HepG2 (cell line): ENCODE results near the gene BMP2K. TPM values are rescaled to one million over a fixed set of nuclear protein-coding genes. Genes with fewer than 3 reads are reported as not detected.

Experiments used
- ATRX ChIP-seq: sonication (generic); formaldehyde crosslinking; IDR thresholded peaks from 2 replicates; pipeline ENCODE4 v1.4.0; 2020; ENCODE audit warnings: missing genetic modification reagents, borderline replicate concordance
- DNMT3B ChIP-seq: conservative IDR thresholded peaks from 2 replicates; pipeline ENCODE4 v1.6.1; 2016; ENCODE audit warnings: missing biosample characterization, control low read depth
- ERF ChIP-seq: IDR thresholded peaks from 2 replicates; pipeline ENCODE4 v1.6.1; 2018; ENCODE audit warnings: missing biosample characterization, missing genetic modification reagents
- GFI1 ChIP-seq: sonication (generic); formaldehyde crosslinking; IDR thresholded peaks from 2 replicates; pipeline ENCODE4 v1.5.0; 2020; ENCODE audit warnings: missing genetic modification reagents, mild to moderate bottlenecking, borderline replicate concordance
- HOXA9 ChIP-seq: sonication (generic); formaldehyde crosslinking; IDR thresholded peaks from 2 replicates; pipeline ENCODE4 v1.8.1; 2022; ENCODE audit warnings: missing genetic modification reagents, mild to moderate bottlenecking, moderate library complexity, borderline replicate concordance
- MEIS1 ChIP-seq: sonication (generic); formaldehyde crosslinking; IDR thresholded peaks from 2 replicates; pipeline ENCODE4 v1.9.0; 2021; ENCODE audit warnings: mild to moderate bottlenecking, missing genetic modification reagents, moderate library complexity, borderline replicate concordance
- MTA1 ChIP-seq: sonication (generic); formaldehyde crosslinking; IDR thresholded peaks from 2 replicates; pipeline ENCODE4 v1.4.0; 2020; ENCODE audit warnings: missing genetic modification reagents, mild to moderate bottlenecking, borderline replicate concordance
- NPAS2 ChIP-seq: sonication (generic); formaldehyde crosslinking; IDR thresholded peaks from 2 replicates; pipeline ENCODE4 v1.8.0; 2022; ENCODE audit warnings: mild to moderate bottlenecking, missing genetic modification reagents, borderline replicate concordance
- RARG ChIP-seq: sonication (generic); formaldehyde crosslinking; IDR thresholded peaks from 2 replicates; pipeline ENCODE4 v1.4.0; 2020; ENCODE audit warnings: low read depth, mild to moderate bottlenecking, missing genetic modification reagents
- ZBTB3 ChIP-seq: sonication (generic); formaldehyde crosslinking; IDR thresholded peaks from 2 replicates; pipeline ENCODE4 v1.4.0; 2020; ENCODE audit warnings: low read depth, mild to moderate bottlenecking, moderate library complexity, missing genetic modification reagents, borderline replicate concordance
- ZNF224 ChIP-seq: sonication (generic); formaldehyde crosslinking; IDR thresholded peaks from 2 replicates; pipeline ENCODE4 v1.5.0; 2020; ENCODE audit warnings: mild to moderate bottlenecking, missing genetic modification reagents
- ZNF225 ChIP-seq: sonication (generic); formaldehyde crosslinking; IDR thresholded peaks from 2 replicates; pipeline ENCODE4 v1.4.0; 2020; ENCODE audit warnings: mild to moderate bottlenecking, missing genetic modification reagents
- ZNF674 ChIP-seq: sonication (generic); formaldehyde crosslinking; IDR thresholded peaks from 2 replicates; pipeline ENCODE4 v1.5.0; 2020; ENCODE audit warnings: low read depth, mild to moderate bottlenecking, missing genetic modification reagents
- ZNF7 ChIP-seq: IDR thresholded peaks from 2 replicates; pipeline ENCODE4 v1.6.1; 2016; ENCODE audit warnings: missing biosample characterization, missing genetic modification reagents
- ZNF883 ChIP-seq: sonication (generic); formaldehyde crosslinking; IDR thresholded peaks from 2 replicates; pipeline ENCODE4 v1.5.1; 2020; ENCODE audit warnings: mild to moderate bottlenecking, missing genetic modification reagents; ENCODE audit errors: not compliant biosample characterization
- polyA plus RNA-seq, 8 experiments: library from polyadenylated mRNA; depleted of rRNA in 3 of 8; stranded (reverse) in 7 of 8; unstranded in 1 of 8; fragments of >200 nt; fragmentation: Illumina TruSeq in 4 of 8; extraction: Trizol in 4 of 8; gene quantifications; 2 replicates each; pipeline versions ENCODE4 v1.2.1 to v1.2.3, GENCODE V29; 2011 to 2016; ENCODE audit warnings: low read depth in 4 of 8, missing spikeins in 1 of 8, mixed read lengths in 1 of 8; ENCODE audit not compliant: insufficient read depth in 1 of 8
- total RNA-seq, 5 experiments: library from RNA; depleted of rRNA; stranded (reverse); fragments of >200 nt; fragmentation: Illumina TruSeq; extraction: Trizol; gene quantifications; 2 replicates each; pipeline ENCODE4 v1.2.3, GENCODE V29; 2016; ENCODE audit warnings: low read depth in 1 of 5
- TF ChIP-seq, protein P1 (sequence below): sonication (generic); formaldehyde crosslinking; IDR thresholded peaks from 2 replicates; pipeline ENCODE4 v1.5.0; 2020; ENCODE audit warnings: mild to moderate bottlenecking, missing genetic modification reagents
- TF ChIP-seq, protein P2 (sequence below): sonication (generic); formaldehyde crosslinking; IDR thresholded peaks from 2 replicates; pipeline ENCODE4 v1.4.0; 2020; ENCODE audit warnings: mild to moderate bottlenecking, low read depth, missing genetic modification reagents
- TF ChIP-seq, protein P3 (sequence below): sonication (generic); formaldehyde crosslinking; IDR thresholded peaks from 2 replicates; pipeline ENCODE4 v1.5.1; 2020; ENCODE audit warnings: missing genetic modification reagents, mild to moderate bottlenecking, borderline replicate concordance
- TF ChIP-seq, protein P4 (sequence below): sonication (generic); formaldehyde crosslinking; IDR thresholded peaks from 2 replicates; pipeline ENCODE4 v1.8.1; 2022; ENCODE audit warnings: mild to moderate bottlenecking, missing genetic modification reagents

BMP2K gene
- total and polyA plus RNA-seq, 2 of the 13 experiments (the other 11 are each of a cell fraction or from before 2014, with no cell fraction given), result 8.6 to 15.2 TPM

DNA sequence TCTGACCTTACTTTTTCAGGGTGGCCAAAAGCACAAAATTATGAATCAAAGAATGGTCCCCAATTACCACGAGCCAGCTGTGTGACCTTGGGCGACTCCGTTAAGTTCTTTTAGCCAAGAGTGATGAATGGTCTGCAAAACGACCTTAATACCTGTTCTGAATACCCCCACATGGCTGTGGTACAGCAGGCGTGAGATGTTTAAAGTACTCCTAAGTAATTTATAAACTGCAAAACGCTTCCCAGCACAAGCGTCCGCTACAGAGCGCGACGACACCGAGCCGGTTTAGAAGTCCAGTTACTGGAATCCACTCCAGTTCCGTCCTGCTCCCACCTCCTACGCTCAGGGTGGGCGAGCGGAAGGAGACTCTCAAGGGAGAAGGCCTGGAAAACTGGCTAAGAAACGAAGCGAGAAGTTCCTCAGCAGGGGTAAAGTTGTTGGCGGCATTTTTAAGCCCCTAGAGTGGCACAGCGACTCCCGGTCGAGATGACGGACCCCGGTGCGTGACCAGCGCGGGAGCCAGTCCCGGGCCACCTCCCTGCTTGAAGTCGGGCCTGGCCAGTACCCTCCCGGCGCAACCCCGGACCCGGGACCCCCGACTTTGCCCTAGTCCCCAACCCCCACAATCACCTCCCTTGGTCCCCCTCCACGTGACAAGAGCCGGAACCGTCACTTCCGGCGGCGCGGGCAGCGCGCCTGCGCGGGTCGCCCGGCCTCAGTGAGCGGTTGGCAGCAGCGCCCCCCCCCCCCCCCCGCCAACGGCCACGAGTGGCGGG is 659 bp upstream of the BMP2K start (continued):
- TF ChIP-seq, protein P1, sequence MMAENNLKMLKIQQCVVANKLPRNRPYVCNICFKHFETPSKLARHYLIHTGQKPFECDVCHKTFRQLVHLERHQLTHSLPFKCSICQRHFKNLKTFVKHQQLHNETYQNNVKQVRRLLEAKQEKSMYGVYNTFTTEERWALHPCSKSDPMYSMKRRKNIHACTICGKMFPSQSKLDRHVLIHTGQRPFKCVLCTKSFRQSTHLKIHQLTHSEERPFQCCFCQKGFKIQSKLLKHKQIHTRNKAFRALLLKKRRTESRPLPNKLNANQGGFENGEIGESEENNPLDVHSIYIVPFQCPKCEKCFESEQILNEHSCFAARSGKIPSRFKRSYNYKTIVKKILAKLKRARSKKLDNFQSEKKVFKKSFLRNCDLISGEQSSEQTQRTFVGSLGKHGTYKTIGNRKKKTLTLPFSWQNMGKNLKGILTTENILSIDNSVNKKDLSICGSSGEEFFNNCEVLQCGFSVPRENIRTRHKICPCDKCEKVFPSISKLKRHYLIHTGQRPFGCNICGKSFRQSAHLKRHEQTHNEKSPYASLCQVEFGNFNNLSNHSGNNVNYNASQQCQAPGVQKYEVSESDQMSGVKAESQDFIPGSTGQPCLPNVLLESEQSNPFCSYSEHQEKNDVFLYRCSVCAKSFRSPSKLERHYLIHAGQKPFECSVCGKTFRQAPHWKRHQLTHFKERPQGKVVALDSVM (CRISPR knock-in tag), result no peak; the same call in 1 of the 2 replicates
- no peak for TF ChIP-seq MTA1 (CRISPR knock-in tag)
- no peak for TF ChIP-seq DNMT3B (CRISPR knock-in tag)
- TF ChIP-seq, protein P2, sequence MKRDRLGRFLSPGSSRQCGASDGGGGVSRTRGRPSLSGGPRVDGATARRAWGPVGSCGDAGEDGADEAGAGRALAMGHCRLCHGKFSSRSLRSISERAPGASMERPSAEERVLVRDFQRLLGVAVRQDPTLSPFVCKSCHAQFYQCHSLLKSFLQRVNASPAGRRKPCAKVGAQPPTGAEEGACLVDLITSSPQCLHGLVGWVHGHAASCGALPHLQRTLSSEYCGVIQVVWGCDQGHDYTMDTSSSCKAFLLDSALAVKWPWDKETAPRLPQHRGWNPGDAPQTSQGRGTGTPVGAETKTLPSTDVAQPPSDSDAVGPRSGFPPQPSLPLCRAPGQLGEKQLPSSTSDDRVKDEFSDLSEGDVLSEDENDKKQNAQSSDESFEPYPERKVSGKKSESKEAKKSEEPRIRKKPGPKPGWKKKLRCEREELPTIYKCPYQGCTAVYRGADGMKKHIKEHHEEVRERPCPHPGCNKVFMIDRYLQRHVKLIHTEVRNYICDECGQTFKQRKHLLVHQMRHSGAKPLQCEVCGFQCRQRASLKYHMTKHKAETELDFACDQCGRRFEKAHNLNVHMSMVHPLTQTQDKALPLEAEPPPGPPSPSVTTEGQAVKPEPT, result no peak
- no peak for TF ChIP-seq ZNF674 (CRISPR knock-in tag)
- TF ChIP-seq, protein P3, sequence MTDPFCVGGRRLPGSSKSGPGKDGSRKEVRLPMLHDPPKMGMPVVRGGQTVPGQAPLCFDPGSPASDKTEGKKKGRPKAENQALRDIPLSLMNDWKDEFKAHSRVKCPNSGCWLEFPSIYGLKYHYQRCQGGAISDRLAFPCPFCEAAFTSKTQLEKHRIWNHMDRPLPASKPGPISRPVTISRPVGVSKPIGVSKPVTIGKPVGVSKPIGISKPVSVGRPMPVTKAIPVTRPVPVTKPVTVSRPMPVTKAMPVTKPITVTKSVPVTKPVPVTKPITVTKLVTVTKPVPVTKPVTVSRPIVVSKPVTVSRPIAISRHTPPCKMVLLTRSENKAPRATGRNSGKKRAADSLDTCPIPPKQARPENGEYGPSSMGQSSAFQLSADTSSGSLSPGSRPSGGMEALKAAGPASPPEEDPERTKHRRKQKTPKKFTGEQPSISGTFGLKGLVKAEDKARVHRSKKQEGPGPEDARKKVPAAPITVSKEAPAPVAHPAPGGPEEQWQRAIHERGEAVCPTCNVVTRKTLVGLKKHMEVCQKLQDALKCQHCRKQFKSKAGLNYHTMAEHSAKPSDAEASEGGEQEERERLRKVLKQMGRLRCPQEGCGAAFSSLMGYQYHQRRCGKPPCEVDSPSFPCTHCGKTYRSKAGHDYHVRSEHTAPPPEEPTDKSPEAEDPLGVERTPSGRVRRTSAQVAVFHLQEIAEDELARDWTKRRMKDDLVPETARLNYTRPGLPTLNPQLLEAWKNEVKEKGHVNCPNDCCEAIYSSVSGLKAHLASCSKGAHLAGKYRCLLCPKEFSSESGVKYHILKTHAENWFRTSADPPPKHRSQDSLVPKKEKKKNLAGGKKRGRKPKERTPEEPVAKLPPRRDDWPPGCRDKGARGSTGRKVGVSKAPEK, result 0 out of 2 replicates have a peak, but pooled peaks have one; percentile 88
- no peak for TF ChIP-seq MEIS1
- TF ChIP-seq ZNF225 (CRISPR knock-in tag), result peak; percentile 72; the same call in 1 of the 2 replicates
- no peak for TF ChIP-seq ZBTB3
- TF ChIP-seq, protein P4, sequence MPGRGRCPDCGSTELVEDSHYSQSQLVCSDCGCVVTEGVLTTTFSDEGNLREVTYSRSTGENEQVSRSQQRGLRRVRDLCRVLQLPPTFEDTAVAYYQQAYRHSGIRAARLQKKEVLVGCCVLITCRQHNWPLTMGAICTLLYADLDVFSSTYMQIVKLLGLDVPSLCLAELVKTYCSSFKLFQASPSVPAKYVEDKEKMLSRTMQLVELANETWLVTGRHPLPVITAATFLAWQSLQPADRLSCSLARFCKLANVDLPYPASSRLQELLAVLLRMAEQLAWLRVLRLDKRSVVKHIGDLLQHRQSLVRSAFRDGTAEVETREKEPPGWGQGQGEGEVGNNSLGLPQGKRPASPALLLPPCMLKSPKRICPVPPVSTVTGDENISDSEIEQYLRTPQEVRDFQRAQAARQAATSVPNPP (CRISPR knock-in tag), result peak; percentile 82; the same call in 1 of the 2 replicates
- no peak for TF ChIP-seq RARG (CRISPR knock-in tag)
- TF ChIP-seq HOXA9 (CRISPR knock-in tag), result no peak
- TF ChIP-seq ZNF7, result no peak
- no peak for TF ChIP-seq ZNF883
- peak; percentile 53; the same call in 1 of the 2 replicates for TF ChIP-seq ERF
- 0 out of 2 replicates have a peak, but pooled peaks have one; percentile 23 for TF ChIP-seq NPAS2 (CRISPR knock-in tag)
- 0 out of 2 replicates have a peak, but pooled peaks have one; percentile 47 for TF ChIP-seq ZNF224
- no peak for TF ChIP-seq ATRX
- no peak for TF ChIP-seq GFI1
